ENCODE measurements around the gene ALDH9A1. TPM values are rescaled to one million over a fixed set of nuclear protein-coding genes. Genes with fewer than 3 reads are reported as not detected.
"Not testable (repeated sequence)": the region's sequence is repeated elsewhere in the genome, so short reads cannot be mapped to it uniquely, and the experiment has no call there.

ALDH9A1 gene
- total RNA-seq, 6 experiments from 2014 or later, result 63.2 to 69.9 (median 66.6) TPM

DNA sequence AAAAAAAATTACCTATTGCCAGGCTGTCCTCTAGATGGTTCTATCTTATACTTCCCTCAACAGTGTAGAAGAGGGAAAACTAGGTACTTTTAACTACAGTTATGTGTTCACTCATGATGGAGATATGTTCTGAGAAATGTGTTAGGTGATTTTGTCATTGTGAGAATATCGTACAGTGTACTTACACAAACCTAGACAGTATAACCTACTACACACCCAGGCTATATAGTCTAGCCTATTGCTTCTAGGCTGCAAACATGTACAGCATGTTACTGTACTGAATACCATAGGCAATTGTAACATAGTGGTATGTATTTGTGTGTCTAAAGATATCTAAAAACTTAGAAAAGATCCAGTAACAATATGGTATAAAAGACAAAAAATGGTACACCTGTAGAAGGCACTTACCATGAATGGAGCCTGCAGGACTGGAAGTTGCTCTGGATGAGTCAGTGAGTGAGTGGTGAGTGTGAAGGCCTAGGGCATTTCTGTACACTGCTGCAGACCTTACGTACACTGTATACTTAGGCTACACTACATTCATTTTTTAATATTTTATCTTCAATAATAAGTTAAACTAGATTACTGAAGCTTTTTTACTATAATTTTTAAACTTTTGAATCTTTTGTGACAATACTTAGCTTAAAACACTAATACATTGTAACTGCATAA, 54.2 kb downstream of the ALDH9A1 start:
- no peaks in the 10 kb centered on the region for H3K9me3 Mint-ChIP-seq
- peak; percentile 33 for DNase-seq
- no peak overlapping the region for H3K27ac Mint-ChIP-seq
- TF ChIP-seq, protein P1, sequence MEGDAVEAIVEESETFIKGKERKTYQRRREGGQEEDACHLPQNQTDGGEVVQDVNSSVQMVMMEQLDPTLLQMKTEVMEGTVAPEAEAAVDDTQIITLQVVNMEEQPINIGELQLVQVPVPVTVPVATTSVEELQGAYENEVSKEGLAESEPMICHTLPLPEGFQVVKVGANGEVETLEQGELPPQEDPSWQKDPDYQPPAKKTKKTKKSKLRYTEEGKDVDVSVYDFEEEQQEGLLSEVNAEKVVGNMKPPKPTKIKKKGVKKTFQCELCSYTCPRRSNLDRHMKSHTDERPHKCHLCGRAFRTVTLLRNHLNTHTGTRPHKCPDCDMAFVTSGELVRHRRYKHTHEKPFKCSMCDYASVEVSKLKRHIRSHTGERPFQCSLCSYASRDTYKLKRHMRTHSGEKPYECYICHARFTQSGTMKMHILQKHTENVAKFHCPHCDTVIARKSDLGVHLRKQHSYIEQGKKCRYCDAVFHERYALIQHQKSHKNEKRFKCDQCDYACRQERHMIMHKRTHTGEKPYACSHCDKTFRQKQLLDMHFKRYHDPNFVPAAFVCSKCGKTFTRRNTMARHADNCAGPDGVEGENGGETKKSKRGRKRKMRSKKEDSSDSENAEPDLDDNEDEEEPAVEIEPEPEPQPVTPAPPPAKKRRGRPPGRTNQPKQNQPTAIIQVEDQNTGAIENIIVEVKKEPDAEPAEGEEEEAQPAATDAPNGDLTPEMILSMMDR (IDR thresholded peaks at IDR 0.05), result no peak
- H3K4me3 Mint-ChIP-seq, result no peak overlapping the region
- H3K4me1 Mint-ChIP-seq (ENCODE audit: low read depth), result peaks cover 45% of the 10 kb centered on the region
- peaks cover 1% of the 10 kb centered on the region for H3K27me3 Mint-ChIP-seq (ENCODE audit: insufficient read depth)
- peaks cover 9% of the 10 kb centered on the region for H3K36me3 Mint-ChIP-seq (ENCODE audit: low read depth)

DNA sequence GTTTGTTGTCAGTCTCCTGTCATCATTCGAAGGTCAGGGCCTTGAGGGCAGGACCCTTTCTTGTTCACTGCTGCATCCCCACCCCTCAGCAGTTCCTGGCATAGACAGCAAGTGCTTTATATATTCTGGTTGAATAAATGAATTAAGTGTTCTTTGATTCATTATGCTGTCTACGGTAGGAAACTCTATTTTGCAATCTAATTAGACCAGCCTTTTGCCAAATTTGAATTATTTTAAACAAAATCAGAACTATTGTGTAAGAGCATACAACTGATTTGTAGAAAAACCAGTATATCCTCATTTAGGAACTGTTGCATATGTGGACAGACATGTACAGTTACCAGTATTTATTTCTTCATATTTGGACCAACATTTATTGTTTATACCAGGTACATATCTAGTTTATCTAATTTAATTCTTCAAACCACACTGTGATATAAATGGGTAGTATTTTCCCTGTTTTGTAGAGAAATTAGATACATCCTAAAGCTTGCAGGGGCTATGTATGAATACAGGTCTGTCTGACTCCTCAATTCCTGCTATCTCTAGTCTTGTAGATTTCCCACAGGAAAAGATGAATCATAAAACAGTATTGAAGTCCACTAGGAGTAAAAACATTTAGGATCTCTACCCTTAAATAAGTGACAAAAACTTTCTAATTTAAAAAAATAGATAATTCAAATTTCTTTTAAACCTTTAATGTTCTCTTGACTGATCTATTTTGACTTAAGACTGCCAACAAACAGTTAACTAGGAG, 57.0 kb downstream of the ALDH9A1 start:
- Mint-ChIP-seq H3K27me3 (ENCODE audit: insufficient read depth) (no peaks in the 10 kb centered on the region; the same call in 1 of the 2 replicates), H3K4me3 (no peak overlapping the region), H3K27ac (no peak overlapping the region), H3K36me3 (ENCODE audit: low read depth) (peaks cover 5% of the 10 kb centered on the region), H3K4me1 (ENCODE audit: low read depth) (peaks cover 56% of the 10 kb centered on the region), H3K9me3 (no peaks in the 10 kb centered on the region)
- DNase-seq, result no peak
- TF ChIP-seq, protein P1 (IDR thresholded peaks at IDR 0.05), result no peak

DNA sequence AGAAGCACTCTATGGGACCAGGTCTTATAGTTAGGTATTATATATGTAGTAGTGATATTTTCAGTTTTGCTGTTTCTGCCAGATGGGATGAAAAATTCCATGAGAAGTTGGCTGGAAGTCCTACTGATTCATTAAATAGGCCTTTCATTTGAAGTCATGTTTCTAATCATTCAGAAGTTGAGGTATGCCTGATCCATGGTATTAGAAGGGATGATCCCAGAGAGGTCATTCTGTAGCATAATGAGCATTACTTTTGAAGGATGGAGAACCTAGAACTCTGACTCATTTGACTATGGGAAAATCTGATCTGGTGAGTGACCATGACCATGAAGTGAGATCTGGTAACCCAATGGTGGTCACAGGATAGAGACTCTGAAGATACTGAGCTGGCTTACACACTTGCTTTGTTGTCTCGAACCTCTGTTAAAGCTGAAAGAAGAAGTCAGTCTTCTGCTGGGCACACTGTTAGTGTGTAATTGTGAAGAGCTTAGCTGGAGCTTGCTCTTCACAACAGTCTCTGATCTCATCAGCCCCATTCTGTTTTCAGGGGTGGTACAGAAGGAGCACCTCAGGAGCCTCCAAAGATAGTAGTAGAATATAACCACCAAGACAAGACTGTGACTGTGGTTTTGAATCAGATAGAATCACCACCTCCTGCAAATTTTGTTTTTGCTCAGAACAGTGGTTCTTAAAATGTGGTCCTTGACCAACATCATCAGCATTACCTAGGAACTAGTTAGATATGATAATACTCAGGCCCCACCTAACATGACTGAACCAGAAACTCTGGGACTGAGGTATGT, 58.3 kb downstream of the ALDH9A1 start:
- H3K4me3 Mint-ChIP-seq, result no peak overlapping the region
- H3K9me3 Mint-ChIP-seq, result no peaks in the 10 kb centered on the region
- peaks cover 42% of the 10 kb centered on the region for H3K4me1 Mint-ChIP-seq (ENCODE audit: low read depth)
- peaks cover 5% of the 10 kb centered on the region for H3K36me3 Mint-ChIP-seq (ENCODE audit: low read depth)
- H3K27ac Mint-ChIP-seq, result peak overlapping the region; percentile 77
- TF ChIP-seq, protein P1 (IDR thresholded peaks at IDR 0.05), result no peak
- no peaks in the 10 kb centered on the region; the same call in 1 of the 2 replicates for H3K27me3 Mint-ChIP-seq (ENCODE audit: insufficient read depth)
- DNase-seq, result peak; percentile 18

DNA sequence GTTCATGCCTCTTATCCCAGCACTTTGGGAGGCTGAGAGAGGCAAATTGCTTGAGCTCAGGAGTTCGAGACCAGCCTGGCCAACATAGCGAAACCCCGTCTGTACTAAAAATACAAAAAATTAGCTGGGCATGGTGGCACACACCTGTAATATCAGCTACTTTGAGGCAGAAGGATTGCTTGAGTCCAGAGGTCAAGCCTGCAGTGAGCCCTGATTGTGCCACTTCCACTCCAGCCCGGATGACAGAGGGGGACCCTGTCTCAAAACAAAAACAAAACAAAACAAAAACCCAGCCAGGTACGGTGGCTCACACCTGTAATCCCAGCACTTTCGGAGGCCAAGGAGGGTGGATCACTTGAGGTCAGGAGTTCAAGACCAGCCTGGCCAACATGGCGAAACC, 60.2 kb downstream of the ALDH9A1 start:
- not testable (repeated sequence) for DNase-seq; H3K27me3 Mint-ChIP-seq (ENCODE audit: insufficient read depth); H3K36me3 Mint-ChIP-seq (ENCODE audit: low read depth); H3K4me3 Mint-ChIP-seq; H3K9me3 Mint-ChIP-seq
- Mint-ChIP-seq H3K27ac (peak overlapping the region; percentile 27; the same call in 1 of the 2 replicates), H3K4me1 (ENCODE audit: low read depth) (peaks cover 38% of the 10 kb centered on the region)

DNA sequence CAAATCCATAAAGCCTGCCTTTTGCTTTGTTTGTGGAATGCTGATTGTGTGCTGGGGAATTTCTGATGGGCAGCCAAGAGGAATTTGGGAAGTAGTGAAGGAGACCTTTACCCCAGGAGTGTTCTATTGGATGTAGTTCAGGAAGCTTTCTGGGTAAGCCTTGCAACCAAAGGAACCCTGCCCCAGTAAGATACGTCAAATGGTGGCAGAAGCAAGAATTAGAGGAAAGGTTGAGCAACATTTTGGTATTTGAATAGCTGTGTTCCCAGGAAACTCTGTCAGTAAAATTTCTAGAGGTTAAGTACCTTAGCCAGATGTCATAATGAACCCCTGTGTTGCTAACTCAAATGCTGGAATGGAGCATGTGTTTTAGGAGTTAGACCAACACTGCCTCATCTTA, 60.9 kb downstream of the ALDH9A1 start:
- no peak overlapping the region for H3K4me3 Mint-ChIP-seq
- H3K4me1 Mint-ChIP-seq (ENCODE audit: low read depth), result peaks cover 38% of the 10 kb centered on the region
- peaks cover 5% of the 10 kb centered on the region for H3K36me3 Mint-ChIP-seq (ENCODE audit: low read depth)
- peak overlapping the region; percentile 27 for H3K27ac Mint-ChIP-seq
- peak; percentile 53 for DNase-seq
- H3K9me3 Mint-ChIP-seq, result no peaks in the 10 kb centered on the region
- TF ChIP-seq, protein P1 (IDR thresholded peaks at IDR 0.05), result no peak
- no peaks in the 10 kb centered on the region for H3K27me3 Mint-ChIP-seq (ENCODE audit: insufficient read depth)

Data from HFFc6 (cell line).